HG02678 (cell line): ENCODE measurements around the gene ZNF775.
"Not testable (repeated sequence)": the region's sequence is repeated elsewhere in the genome, so short reads cannot be mapped to it uniquely, and the experiment has no call there.

ENCODE experiments used
- ATAC-seq: cut with Tn5 transposase; IDR thresholded peaks from one replicate; pipeline ENCODE4 v1.9.1; 2021; ENCODE audit warnings: mild to moderate bottlenecking, moderate library complexity; ENCODE audit not compliant: unreplicated experiment

Gene ZNF775

GRCh38 chr7:150380463-150380862 is 1.3 kb downstream of the ZNF775 start:
- no peak for ATAC-seq

- no peak for ATAC-seq
These were observed 2.0 kb downstream of the ZNF775 start for GRCh38 chr7:150381096-150381495.

- no peak for ATAC-seq
These were observed 2.6 kb downstream of the ZNF775 start for GRCh38 chr7:150381785-150382122.

- no peak for ATAC-seq
These were observed 3.2 kb downstream of the ZNF775 start for GRCh38 chr7:150382123-150382843.

- no peak for ATAC-seq
These were observed 3.7 kb downstream of the ZNF775 start for GRCh38 chr7:150382844-150383225.

- ATAC-seq = no peak
These were observed 4.7 kb downstream of the ZNF775 start for GRCh38 chr7:150383710-150384397.

GRCh38 chr7:150384406-150385301 is 5.5 kb downstream of the ZNF775 start:
- ATAC-seq = no peak

- no peak for ATAC-seq
These were observed 6.2 kb downstream of the ZNF775 start for GRCh38 chr7:150385302-150385723.

- not testable (repeated sequence) for ATAC-seq
These were observed 6.8 kb downstream of the ZNF775 start for GRCh38 chr7:150385884-150386283.

GRCh38 chr7:150388306-150388705 is 9.2 kb downstream of the ZNF775 start:
- ATAC-seq = no peak

- ATAC-seq = no peak
These were observed 9.8 kb downstream of the ZNF775 start for GRCh38 chr7:150388709-150389531.

GRCh38 chr7:150389532-150389816 is 10.3 kb downstream of the ZNF775 start:
- ATAC-seq = no peak

- no peak for ATAC-seq
These were observed 11.1 kb downstream of the ZNF775 start for GRCh38 chr7:150390205-150390604.

GRCh38 chr7:150393325-150393724 is 14.2 kb downstream of the ZNF775 start:
- no peak for ATAC-seq

GRCh38 chr7:150396426-150396825 is 17.3 kb downstream of the ZNF775 start:
- no peak for ATAC-seq

GRCh38 chr7:150396851-150397260 is 17.7 kb downstream of the ZNF775 start:
- ATAC-seq = no peak

GRCh38 chr7:150397346-150398107 is 18.4 kb downstream of the ZNF775 start:
- no peak for ATAC-seq

GRCh38 chr7:150398108-150398964 is 19.2 kb downstream of the ZNF775 start:
- ATAC-seq = no peak

GRCh38 chr7:150398965-150399320 is 19.8 kb downstream of the ZNF775 start:
- no peak for ATAC-seq
